DOHH2 (cell line): ENCODE data around the gene TUBB4B.

Experiments
- EZH2phosphoT487 ChIP-seq: fragments of 200-600 bp; sonication (generic); IDR thresholded peaks from 2 replicates; pipeline ENCODE4 v1.6.1; 2017; ENCODE audit warnings: borderline replicate concordance, mild to moderate bottlenecking, antibody characterized with exemption, low read length, moderate library complexity, mixed read lengths
- TF ChIP-seq, protein P1 (sequence below): fragments of 200-600 bp; sonication (generic); IDR thresholded peaks from one replicate; pipeline ENCODE4 v1.5.1; 2014; ENCODE audit warnings: antibody characterized with exemption, mild to moderate bottlenecking, low read depth, low read length; ENCODE audit not compliant: poor library complexity, severe bottlenecking

DNA sequence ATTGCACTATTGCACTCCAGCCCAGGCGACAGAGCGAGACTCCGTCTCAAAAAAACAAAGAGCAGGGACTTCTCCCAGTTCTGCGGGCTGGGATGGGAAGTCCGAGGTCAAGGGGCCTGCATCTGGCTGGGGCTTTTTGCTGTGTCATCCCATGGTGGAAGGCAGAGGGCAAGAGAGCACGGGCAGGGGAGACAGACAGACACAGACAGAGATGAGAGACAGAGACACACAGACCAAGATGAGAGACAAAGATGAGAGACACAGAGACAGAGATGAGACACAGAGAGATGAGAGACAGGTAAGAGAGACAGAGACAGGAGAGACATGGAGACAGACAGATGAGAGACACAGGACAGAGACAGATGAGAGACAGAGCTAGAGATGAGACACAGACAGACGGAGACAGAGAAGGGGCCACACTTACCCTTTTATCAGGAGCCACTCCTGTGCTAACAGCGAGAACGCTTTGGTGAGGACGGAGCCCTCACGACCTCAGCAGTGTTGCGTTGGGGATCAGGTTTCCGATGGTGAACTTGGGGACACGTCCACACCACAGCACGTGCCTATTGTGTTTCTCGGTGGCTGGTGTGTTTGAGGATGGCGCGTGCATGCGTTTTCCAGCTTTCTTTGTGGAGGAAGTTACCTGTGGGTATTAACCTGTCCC lies 27.6 kb downstream of the TUBB4B start:
- TF ChIP-seq, protein P1, sequence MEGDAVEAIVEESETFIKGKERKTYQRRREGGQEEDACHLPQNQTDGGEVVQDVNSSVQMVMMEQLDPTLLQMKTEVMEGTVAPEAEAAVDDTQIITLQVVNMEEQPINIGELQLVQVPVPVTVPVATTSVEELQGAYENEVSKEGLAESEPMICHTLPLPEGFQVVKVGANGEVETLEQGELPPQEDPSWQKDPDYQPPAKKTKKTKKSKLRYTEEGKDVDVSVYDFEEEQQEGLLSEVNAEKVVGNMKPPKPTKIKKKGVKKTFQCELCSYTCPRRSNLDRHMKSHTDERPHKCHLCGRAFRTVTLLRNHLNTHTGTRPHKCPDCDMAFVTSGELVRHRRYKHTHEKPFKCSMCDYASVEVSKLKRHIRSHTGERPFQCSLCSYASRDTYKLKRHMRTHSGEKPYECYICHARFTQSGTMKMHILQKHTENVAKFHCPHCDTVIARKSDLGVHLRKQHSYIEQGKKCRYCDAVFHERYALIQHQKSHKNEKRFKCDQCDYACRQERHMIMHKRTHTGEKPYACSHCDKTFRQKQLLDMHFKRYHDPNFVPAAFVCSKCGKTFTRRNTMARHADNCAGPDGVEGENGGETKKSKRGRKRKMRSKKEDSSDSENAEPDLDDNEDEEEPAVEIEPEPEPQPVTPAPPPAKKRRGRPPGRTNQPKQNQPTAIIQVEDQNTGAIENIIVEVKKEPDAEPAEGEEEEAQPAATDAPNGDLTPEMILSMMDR, result no peak
- TF ChIP-seq EZH2phosphoT487, result no peak
